WI38 (cell line): ENCODE results near the gene CNNM2.

Source experiments
- H3K4me3 ChIP-seq: 2 replicates; pipeline ENCODE4 v1.5.1; 2011; ENCODE audit warnings: low read depth, mild to moderate bottlenecking, control low read depth, low read length
- CTCF ChIP-seq: IDR thresholded peaks from 2 replicates; pipeline ENCODE4 v1.5.1; 2012; ENCODE audit warnings: low read depth, mild to moderate bottlenecking, control low read depth, low read length

CNNM2 gene

GRCh38 chr10:103104721-103105120 is 186.6 kb downstream of the CNNM2 start:
- H3K4me3 ChIP-seq, result no peak overlapping the region
- TF ChIP-seq CTCF, result no peak

GRCh38 chr10:103105462-103105861 is 187.4 kb downstream of the CNNM2 start:
- no peak overlapping the region for H3K4me3 ChIP-seq

GRCh38 chr10:103106539-103106938 is 188.4 kb downstream of the CNNM2 start:
- TF ChIP-seq CTCF, result no peak
- no peak overlapping the region for H3K4me3 ChIP-seq

More at GRCh38 chr10:103105462-103105861, 187.4 kb downstream of the CNNM2 start:
- TF ChIP-seq CTCF, result no peak

GRCh38 chr10:103109821-103110220 is 191.7 kb downstream of the CNNM2 start:
- no peak overlapping the region for H3K4me3 ChIP-seq
- TF ChIP-seq CTCF, result no peak

GRCh38 chr10:103110407-103110806 is 192.3 kb downstream of the CNNM2 start:
- no peak for TF ChIP-seq CTCF
- no peak overlapping the region for H3K4me3 ChIP-seq

- no peak for TF ChIP-seq CTCF
- no peak overlapping the region for H3K4me3 ChIP-seq
Measured at GRCh38 chr10:103111031-103111917, 193.2 kb downstream of the CNNM2 start.

GRCh38 chr10:103111918-103112877 is 194.1 kb downstream of the CNNM2 start:
- TF ChIP-seq CTCF, result no peak
- H3K4me3 ChIP-seq, result no peak overlapping the region
